DMS79 (cell line): Measurements from ENCODE around the gene ACAD9.
"Not testable (repeated sequence)": the region's sequence is repeated elsewhere in the genome, so short reads cannot be mapped to it uniquely, and the experiment has no call there.

ENCODE experiments used
- DNase-seq: peaks from one replicate; lab custom pipeline; 2025; lab: John Stamatoyannopoulos, UW

ACAD9 gene

GRCh38 chr3:128879125-128879969, at the start of gene ACAD9:
Gene ACAD9 (plus strand): TSS chr3:128879620. CDS start chr3:128879692, 72 bp downstream.
- peak; percentile 88 for DNase-seq

GRCh38 chr3:128829925-128830625, 49.3 kb upstream of the ACAD9 start:
- DNase-seq, result not testable (repeated sequence)

GRCh38 chr3:128830762-128831161, 48.7 kb upstream of the ACAD9 start:
- not testable (repeated sequence) for DNase-seq

- not testable (repeated sequence) for DNase-seq
Measured at GRCh38 chr3:128832979-128833378, 46.4 kb upstream of the ACAD9 start.

GRCh38 chr3:128835096-128835495, 44.3 kb upstream of the ACAD9 start:
- no peak for DNase-seq

GRCh38 chr3:128841926-128842920, 37.2 kb upstream of the ACAD9 start:
- no peak for DNase-seq

- no peak for DNase-seq
Measured at GRCh38 chr3:128844502-128844901, 34.9 kb upstream of the ACAD9 start.

GRCh38 chr3:128845119-128845777, 34.2 kb upstream of the ACAD9 start:
- DNase-seq, result no peak

- no peak for DNase-seq
Measured at GRCh38 chr3:128845778-128846485, 33.5 kb upstream of the ACAD9 start.

- DNase-seq, result no peak
Measured at GRCh38 chr3:128846486-128846891, 32.9 kb upstream of the ACAD9 start.

- DNase-seq, result no peak
Measured at GRCh38 chr3:128847666-128848370, 31.6 kb upstream of the ACAD9 start.

GRCh38 chr3:128848936-128849335, 30.5 kb upstream of the ACAD9 start:
- no peak for DNase-seq

- no peak for DNase-seq
Measured at GRCh38 chr3:128849911-128850455, 29.4 kb upstream of the ACAD9 start.

- DNase-seq, result no peak
Measured at GRCh38 chr3:128850544-128850943, 28.9 kb upstream of the ACAD9 start.

- DNase-seq, result no peak
Measured at GRCh38 chr3:128851601-128852000, 27.8 kb upstream of the ACAD9 start.

GRCh38 chr3:128853826-128854225, 25.6 kb upstream of the ACAD9 start:
- DNase-seq, result no peak

- DNase-seq, result no peak
Measured at GRCh38 chr3:128854475-128854874, 24.9 kb upstream of the ACAD9 start.

GRCh38 chr3:128855569-128855968, 23.9 kb upstream of the ACAD9 start:
- DNase-seq, result no peak

GRCh38 chr3:128858167-128858566, 21.3 kb upstream of the ACAD9 start:
- no peak for DNase-seq

- no peak for DNase-seq
Measured at GRCh38 chr3:128859630-128860029, 19.8 kb upstream of the ACAD9 start.
